GM12878 (cell line): ENCODE measurements around the gene TMED6. TPM values are rescaled to one million over a fixed set of nuclear protein-coding genes. Genes with fewer than 3 reads are reported as not detected.

ENCODE experiments used
- polyA plus RNA-seq, 11 experiments: library from polyadenylated mRNA; depleted of rRNA in 4 of 11; unstranded in 6 of 11; stranded (reverse) in 5 of 11; fragments of >200 nt; fragmentation: Nextera tagmentation in 4 of 11; fragmentation: Illumina TruSeq in 1 of 11; extraction: Ambion mirVana in 4 of 11; extraction: Trizol in 1 of 11; gene quantifications; 1 replicate in 1 of 11; 2 replicates in 10 of 11; pipeline versions ENCODE4 v1.2.1 to v1.2.3, GENCODE V29; 2011 to 2016; ENCODE audit warnings: inconsistent platforms in 2 of 11, missing spikeins in 2 of 11, low read depth in 1 of 11
- total RNA-seq, 4 experiments: library from RNA; depleted of rRNA in 3 of 4; stranded (reverse); fragments of >200 nt in 3 of 4; fragmentation: Illumina TruSeq in 1 of 4; extraction: Trizol in 1 of 4; gene quantifications; 2 replicates each; pipeline versions ENCODE4 v1.2.1 to v1.2.3, GENCODE V29; 2013 to 2021

TMED6 gene
- total and polyA plus RNA-seq, 10 of the 15 experiments (the other 5 are each of a cell fraction or from before 2014, with no cell fraction given) = 0.27 to 1.7 (median 0.78) TPM

Other genes with a start within 250 kb of the TMED6 start
Only the 7 nearest of the 11 such genes appear.
- gene SNTB2, start 164.6 kb downstream of the TMED6 start, total RNA-seq (2014; rRNA removed) = 5.2 and 6.9 TPM in 2 replicates
- 4.8 and 5.5 TPM in 2 replicates for gene SNTB2, start 164.6 kb downstream of the TMED6 start, total RNA-seq (2014; rRNA removed; fragmentation: Illumina TruSeq; extraction: Trizol)
- gene SNTB2, start 164.6 kb downstream of the TMED6 start, total RNA-seq (2021) = 12.7 and 15.7 TPM in 2 replicates
- gene SNTB2, start 164.6 kb downstream of the TMED6 start, polyA plus RNA-seq (2011; rRNA removed) = 6.6 TPM in 2 replicates
- gene SNTB2, start 164.6 kb downstream of the TMED6 start, polyA plus RNA-seq (2014; fragmentation: Illumina TruSeq; extraction: Trizol) = 4.7 and 4.8 TPM in 2 replicates
- 1 to 10 TPM; 1.2 to 1.4 TPM for gene SNTB2, start 164.6 kb downstream of the TMED6 start, polyA plus RNA-seq (2014; fragmentation: Nextera tagmentation; extraction: Ambion mirVana)
- gene SNTB2, start 164.6 kb downstream of the TMED6 start, polyA plus RNA-seq (2014; rRNA removed) = 6.5 and 7.9 TPM in 2 replicates
- gene SNTB2, start 164.6 kb downstream of the TMED6 start, polyA plus RNA-seq (2016; fragmentation: Nextera tagmentation; extraction: Ambion mirVana) = 1 to 10 TPM; 1.3 to 2.2 TPM
- gene VPS4A, start 40.4 kb downstream of the TMED6 start, total RNA-seq (2014; rRNA removed) = 21.4 and 22.5 TPM in 2 replicates
- gene VPS4A, start 40.4 kb downstream of the TMED6 start, total RNA-seq (2014; rRNA removed; fragmentation: Illumina TruSeq; extraction: Trizol) = 16.1 and 17.2 TPM in 2 replicates
- gene VPS4A, start 40.4 kb downstream of the TMED6 start, total RNA-seq (2021) = 21.4 and 22.2 TPM in 2 replicates
- 5.7 and 8.7 TPM in 2 replicates for gene VPS4A, start 40.4 kb downstream of the TMED6 start, polyA plus RNA-seq (2011; rRNA removed)
- gene VPS4A, start 40.4 kb downstream of the TMED6 start, polyA plus RNA-seq (2014; fragmentation: Illumina TruSeq; extraction: Trizol) = 13.8 and 22.2 TPM in 2 replicates
- 1 to 10 TPM; 5.2 to 8.7 TPM for gene VPS4A, start 40.4 kb downstream of the TMED6 start, polyA plus RNA-seq (2014; fragmentation: Nextera tagmentation; extraction: Ambion mirVana)
- 20.3 and 24.0 TPM in 2 replicates for gene VPS4A, start 40.4 kb downstream of the TMED6 start, polyA plus RNA-seq (2014; rRNA removed)
- 10 to 100 TPM; 34.6 to 36.3 TPM for gene VPS4A, start 40.4 kb downstream of the TMED6 start, polyA plus RNA-seq (2016; fragmentation: Nextera tagmentation; extraction: Ambion mirVana)
- 32.5 and 42.0 TPM in 2 replicates for gene PDF, start 21.2 kb downstream of the TMED6 start, total RNA-seq (2014; rRNA removed)
- 2.4 and 3.0 TPM in 2 replicates for gene PDF, start 21.2 kb downstream of the TMED6 start, total RNA-seq (2014; rRNA removed; fragmentation: Illumina TruSeq; extraction: Trizol)
- gene PDF, start 21.2 kb downstream of the TMED6 start, total RNA-seq (2021) = 25.8 and 28.7 TPM in 2 replicates
- 1.4 and 4.6 TPM in 2 replicates for gene PDF, start 21.2 kb downstream of the TMED6 start, polyA plus RNA-seq (2011; rRNA removed)
- 1.9 and 2.4 TPM in 2 replicates for gene PDF, start 21.2 kb downstream of the TMED6 start, polyA plus RNA-seq (2014; fragmentation: Illumina TruSeq; extraction: Trizol)
- under 1 TPM; 0.13 to 0.37 TPM for gene PDF, start 21.2 kb downstream of the TMED6 start, polyA plus RNA-seq (2014; fragmentation: Nextera tagmentation; extraction: Ambion mirVana)
- gene PDF, start 21.2 kb downstream of the TMED6 start, polyA plus RNA-seq (2014; rRNA removed) = 30.1 and 37.6 TPM in 2 replicates
- gene PDF, start 21.2 kb downstream of the TMED6 start, polyA plus RNA-seq (2016; fragmentation: Nextera tagmentation; extraction: Ambion mirVana) = 10 to 100 TPM; 38.5 to 44.1 TPM
- 38.0 and 39.6 TPM in 2 replicates for gene COG8, start 12.2 kb downstream of the TMED6 start, total RNA-seq (2014; rRNA removed)
- gene COG8, start 12.2 kb downstream of the TMED6 start, total RNA-seq (2014; rRNA removed; fragmentation: Illumina TruSeq; extraction: Trizol) = 18.1 and 19.1 TPM in 2 replicates
- gene COG8, start 12.2 kb downstream of the TMED6 start, total RNA-seq (2021) = 29.9 and 38.6 TPM in 2 replicates
- gene COG8, start 12.2 kb downstream of the TMED6 start, polyA plus RNA-seq (2011; rRNA removed) = 12.4 and 20.3 TPM in 2 replicates
- 13.1 and 17.5 TPM in 2 replicates for gene COG8, start 12.2 kb downstream of the TMED6 start, polyA plus RNA-seq (2014; fragmentation: Illumina TruSeq; extraction: Trizol)
- gene COG8, start 12.2 kb downstream of the TMED6 start, polyA plus RNA-seq (2014; fragmentation: Nextera tagmentation; extraction: Ambion mirVana) = 1 to 10 TPM; 2.8 to 3.1 TPM
- 25.1 and 27.2 TPM in 2 replicates for gene COG8, start 12.2 kb downstream of the TMED6 start, polyA plus RNA-seq (2014; rRNA removed)
- gene COG8, start 12.2 kb downstream of the TMED6 start, polyA plus RNA-seq (2016; fragmentation: Nextera tagmentation; extraction: Ambion mirVana) = 10 to 100 TPM; 29.2 to 31.0 TPM
- gene NIP7, start 12.0 kb downstream of the TMED6 start, total RNA-seq (2014; rRNA removed) = 35.5 and 43.2 TPM in 2 replicates
- gene NIP7, start 12.0 kb downstream of the TMED6 start, total RNA-seq (2014; rRNA removed; fragmentation: Illumina TruSeq; extraction: Trizol) = 54.1 and 58.9 TPM in 2 replicates
- 38.5 and 39.1 TPM in 2 replicates for gene NIP7, start 12.0 kb downstream of the TMED6 start, total RNA-seq (2021)
- gene NIP7, start 12.0 kb downstream of the TMED6 start, polyA plus RNA-seq (2011; rRNA removed) = 18.8 and 20.7 TPM in 2 replicates
- gene NIP7, start 12.0 kb downstream of the TMED6 start, polyA plus RNA-seq (2014; fragmentation: Illumina TruSeq; extraction: Trizol) = 57.7 and 68.6 TPM in 2 replicates
- gene NIP7, start 12.0 kb downstream of the TMED6 start, polyA plus RNA-seq (2014; fragmentation: Nextera tagmentation; extraction: Ambion mirVana) = 10 to 100 TPM; 57.8 to 62.9 TPM
- 35.5 and 38.6 TPM in 2 replicates for gene NIP7, start 12.0 kb downstream of the TMED6 start, polyA plus RNA-seq (2014; rRNA removed)
- gene NIP7, start 12.0 kb downstream of the TMED6 start, polyA plus RNA-seq (2016; fragmentation: Nextera tagmentation; extraction: Ambion mirVana) = 10 to 100 TPM; 56.6 to 56.7 TPM
- gene TERF2, start 34.2 kb upstream of the TMED6 start, total RNA-seq (2014; rRNA removed) = 11.1 and 12.6 TPM in 2 replicates
- gene TERF2, start 34.2 kb upstream of the TMED6 start, total RNA-seq (2014; rRNA removed; fragmentation: Illumina TruSeq; extraction: Trizol) = 16.3 and 16.8 TPM in 2 replicates
- 35.7 and 40.9 TPM in 2 replicates for gene TERF2, start 34.2 kb upstream of the TMED6 start, total RNA-seq (2021)
- gene TERF2, start 34.2 kb upstream of the TMED6 start, polyA plus RNA-seq (2011; rRNA removed) = 20.2 and 22.8 TPM in 2 replicates
- gene TERF2, start 34.2 kb upstream of the TMED6 start, polyA plus RNA-seq (2014; fragmentation: Illumina TruSeq; extraction: Trizol) = 45.1 and 47.5 TPM in 2 replicates
- gene TERF2, start 34.2 kb upstream of the TMED6 start, polyA plus RNA-seq (2014; fragmentation: Nextera tagmentation; extraction: Ambion mirVana) = 10 to 100 TPM; 15.7 to 18.2 TPM
- gene TERF2, start 34.2 kb upstream of the TMED6 start, polyA plus RNA-seq (2014; rRNA removed) = 19.8 and 22.4 TPM in 2 replicates
- gene TERF2, start 34.2 kb upstream of the TMED6 start, polyA plus RNA-seq (2016; fragmentation: Nextera tagmentation; extraction: Ambion mirVana) = 10 to 100 TPM in 1 of 2 experiments, 1 to 10 TPM in 1; 4.8 to 17.1 TPM
- 161 and 206 TPM in 2 replicates for gene CYB5B, start 72.8 kb upstream of the TMED6 start, total RNA-seq (2014; rRNA removed)
- gene CYB5B, start 72.8 kb upstream of the TMED6 start, total RNA-seq (2014; rRNA removed; fragmentation: Illumina TruSeq; extraction: Trizol) = 175 and 180 TPM in 2 replicates
- 168 TPM in 2 replicates for gene CYB5B, start 72.8 kb upstream of the TMED6 start, total RNA-seq (2021)
- 293 and 322 TPM in 2 replicates for gene CYB5B, start 72.8 kb upstream of the TMED6 start, polyA plus RNA-seq (2011; rRNA removed)
- gene CYB5B, start 72.8 kb upstream of the TMED6 start, polyA plus RNA-seq (2014; fragmentation: Illumina TruSeq; extraction: Trizol) = 305 and 355 TPM in 2 replicates
- 100 to 1,000 TPM; 170 to 182 TPM for gene CYB5B, start 72.8 kb upstream of the TMED6 start, polyA plus RNA-seq (2014; fragmentation: Nextera tagmentation; extraction: Ambion mirVana)
- 141 and 145 TPM in 2 replicates for gene CYB5B, start 72.8 kb upstream of the TMED6 start, polyA plus RNA-seq (2014; rRNA removed)
- 100 to 1,000 TPM; 239 to 244 TPM for gene CYB5B, start 72.8 kb upstream of the TMED6 start, polyA plus RNA-seq (2016; fragmentation: Nextera tagmentation; extraction: Ambion mirVana)